Right lobe of liver (tissue), 4 donors: ENCODE data around the gene MED15.

ENCODE experiments used
- POLR2A ChIP-seq: fragments of 450-650 bp; IDR thresholded peaks from one replicate; pipeline ENCODE4 v1.6.1; 2017; ENCODE audit warnings: antibody characterized with exemption, mild to moderate bottlenecking
- TF ChIP-seq, protein P1 (sequence below), 4 donors: fragments of 200-600 bp in 3 of 4; fragments of 450-650 bp in 1 of 4; IDR thresholded peaks; one replicate each; pipeline versions ENCODE4 v1.5.1 to v1.8.0; 2016 to 2022; ENCODE audit warnings: antibody characterized with exemption in 4 of 4, mild to moderate bottlenecking in 2 of 4
- donor health status: DM: no; HTN: no; CAD: no.
- donor health status: DM: no; HTN: no; CAD: no.
- donor health status: DM: no; HTN: yes; CAD: no.

DNA sequence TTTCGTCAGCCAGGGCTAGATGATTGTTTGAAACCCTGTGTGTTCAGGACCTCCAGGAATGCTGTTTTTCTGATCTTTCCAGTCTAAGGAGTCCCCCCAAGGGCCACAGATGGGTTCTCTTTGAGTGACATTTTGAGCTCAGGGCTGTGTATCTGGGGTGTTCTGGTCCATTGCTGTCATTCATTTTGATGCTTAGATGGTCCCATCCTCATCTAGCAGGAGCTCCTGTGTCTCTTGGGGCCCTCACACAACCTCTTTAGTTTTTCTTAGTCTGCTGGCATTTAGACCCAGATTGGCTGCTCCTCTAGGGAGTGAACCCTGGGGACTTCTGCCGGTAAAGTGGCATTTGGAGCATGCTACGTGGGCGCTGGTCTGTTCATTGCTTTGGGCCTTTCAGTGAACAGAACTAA, 39.1 kb downstream of the MED15 start:
- TF ChIP-seq POLR2A: no peak
- TF ChIP-seq, protein P1, sequence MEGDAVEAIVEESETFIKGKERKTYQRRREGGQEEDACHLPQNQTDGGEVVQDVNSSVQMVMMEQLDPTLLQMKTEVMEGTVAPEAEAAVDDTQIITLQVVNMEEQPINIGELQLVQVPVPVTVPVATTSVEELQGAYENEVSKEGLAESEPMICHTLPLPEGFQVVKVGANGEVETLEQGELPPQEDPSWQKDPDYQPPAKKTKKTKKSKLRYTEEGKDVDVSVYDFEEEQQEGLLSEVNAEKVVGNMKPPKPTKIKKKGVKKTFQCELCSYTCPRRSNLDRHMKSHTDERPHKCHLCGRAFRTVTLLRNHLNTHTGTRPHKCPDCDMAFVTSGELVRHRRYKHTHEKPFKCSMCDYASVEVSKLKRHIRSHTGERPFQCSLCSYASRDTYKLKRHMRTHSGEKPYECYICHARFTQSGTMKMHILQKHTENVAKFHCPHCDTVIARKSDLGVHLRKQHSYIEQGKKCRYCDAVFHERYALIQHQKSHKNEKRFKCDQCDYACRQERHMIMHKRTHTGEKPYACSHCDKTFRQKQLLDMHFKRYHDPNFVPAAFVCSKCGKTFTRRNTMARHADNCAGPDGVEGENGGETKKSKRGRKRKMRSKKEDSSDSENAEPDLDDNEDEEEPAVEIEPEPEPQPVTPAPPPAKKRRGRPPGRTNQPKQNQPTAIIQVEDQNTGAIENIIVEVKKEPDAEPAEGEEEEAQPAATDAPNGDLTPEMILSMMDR (IDR thresholded peaks at IDR 0.05): no peak
